Esophagus muscularis mucosa (tissue), 4 donors: ENCODE results near the gene OR2AP1. TPM values are rescaled to one million over a fixed set of nuclear protein-coding genes. Genes with fewer than 3 reads are reported as not detected.

ENCODE experiments used
- DNase-seq: peaks from one replicate; pipeline ENCODE4 v3.0.0-alpha.2; 2017; ENCODE audit errors: extremely low spot score
- H3K27ac ChIP-seq, 4 donors: fragments of 200-600 bp; sonication (generic); replicated peaks in 1 of 4; 1 replicate in 3 of 4; 2 replicates in 1 of 4; pipeline ENCODE4 v1.5.1; 2016 to 2019; ENCODE audit warnings: mild to moderate bottlenecking in 1 of 4
- H3K27me3 ChIP-seq, 4 donors: fragments of 200-600 bp; sonication (generic); one replicate each; pipeline versions ENCODE4 v1.5.1 to v1.6.0; 2016 to 2019
- H3K36me3 ChIP-seq, 4 donors: fragments of 200-600 bp; sonication (generic); one replicate each; pipeline ENCODE4 v1.5.1; 2016 to 2019
- H3K4me1 ChIP-seq, 4 donors: fragments of 200-600 bp; sonication (generic); one replicate each; pipeline ENCODE4 v1.5.1; 2016 to 2019
- H3K4me3 ChIP-seq, 4 donors: fragments of 200-600 bp; sonication (generic); 1 replicate in 2 of 4; 2 replicates in 2 of 4; pipeline ENCODE4 v1.5.1; 2016 to 2019; ENCODE audit warnings: mild to moderate bottlenecking in 4 of 4, moderate library complexity in 1 of 4
- H3K9me3 ChIP-seq, 4 donors: fragments of 200-600 bp; sonication (generic); 1 replicate in 3 of 4; 2 replicates in 1 of 4; pipeline ENCODE4 v1.5.1; 2016 to 2019
- CTCF ChIP-seq, 3 experiments: fragments of 200-600 bp in 2 of 3; fragments of 450-650 bp in 1 of 3; sonication (generic) in 2 of 3; IDR thresholded peaks; one replicate each; pipeline ENCODE4 v1.5.1; 2017 to 2019; ENCODE audit warnings: antibody characterized with exemption in 3 of 3, mild to moderate bottlenecking in 2 of 3, moderate library complexity in 1 of 3
- EP300 ChIP-seq: sonication (generic); formaldehyde crosslinking; IDR thresholded peaks from one replicate; pipeline ENCODE4 v1.6.1; 2017; ENCODE audit warnings: antibody characterized with exemption
- POLR2A ChIP-seq: fragments of 450-650 bp; IDR thresholded peaks from one replicate; pipeline ENCODE4 v1.6.1; 2017; ENCODE audit warnings: antibody characterized with exemption, moderate library complexity, mild to moderate bottlenecking, low read depth
- POLR2AphosphoS5 ChIP-seq, 2 donors: sonication (generic); formaldehyde crosslinking; IDR thresholded peaks; one replicate each; pipeline ENCODE4 v1.6.1; 2017; ENCODE audit warnings: antibody characterized with exemption in 2 of 2
- WGBS: methylation state at CpG from one replicate; pipeline ENCODE4 v1.1.5; 2018; 5-methylcytosine and 5-hydroxymethylcytosine counted together
- intact Hi-C: fragments of 100-400 bp; cut with DNase I; formaldehyde crosslinking; loops from one replicate; pipeline ENCODE4 v1.15.1; 2023
- total RNA-seq, 4 donors: library from RNA; depleted of rRNA; stranded (reverse); fragments of >200 nt; gene quantifications; one replicate each; pipeline versions ENCODE4 v1.1.0 to v1.2.1, GENCODE V29; 2016

The OR2AP1 gene
- total RNA-seq, 4 donors from 2014 or later = not detected

GRCh38 chr12:55612646-55613045, 40.4 kb downstream of the OR2AP1 start:
- TF ChIP-seq POLR2AphosphoS5 (IDR thresholded peaks at IDR 0.05) (no peak), EP300 (no peak), CTCF (IDR thresholded peaks at IDR 0.05) (no peak), POLR2A (no peak)
- no peaks in the 10 kb centered on the region for H3K36me3 ChIP-seq
- DNase-seq = no peak
- WGBS = 26% methylated on average over 2 of the region's 2 CpGs
- no peak overlapping the region for H3K4me3 ChIP-seq
- peaks cover 0 to 13% (median 10%) of the 10 kb centered on the region in 4 donors for H3K9me3 ChIP-seq
- H3K27ac ChIP-seq = no peak overlapping the region
- peaks cover 0 to 9% (median 2%) of the 10 kb centered on the region in 4 donors for H3K4me1 ChIP-seq
- intact Hi-C loops = no loop called here
- H3K27me3 ChIP-seq = no peaks in the 10 kb centered on the region

- peaks cover 0 to 13% (median 10%) of the 10 kb centered on the region in 4 donors for H3K9me3 ChIP-seq
- no peak for TF ChIP-seq POLR2AphosphoS5 (IDR thresholded peaks at IDR 0.05)
- no peak for TF ChIP-seq CTCF (IDR thresholded peaks at IDR 0.05)
- no peak for TF ChIP-seq EP300
- TF ChIP-seq POLR2A = no peak
- peaks cover 0 to 9% (median 6%) of the 10 kb centered on the region in 4 donors for H3K4me1 ChIP-seq
- no peak overlapping the region for H3K27ac ChIP-seq
- intact Hi-C loops = no loop called here
- H3K36me3 ChIP-seq = no peaks in the 10 kb centered on the region
- WGBS = 70% methylated on average over 1 of the region's 1 CpG
- H3K4me3 ChIP-seq = no peak overlapping the region
- no peak for DNase-seq
- H3K27me3 ChIP-seq = no peaks in the 10 kb centered on the region
These were observed 42.5 kb downstream of the OR2AP1 start for GRCh38 chr12:55614764-55615163.

GRCh38 chr12:55619354-55620138, 47.3 kb downstream of the OR2AP1 start:
- no peak for DNase-seq

GRCh38 chr12:55624056-55624455, 51.8 kb downstream of the OR2AP1 start:
- H3K9me3 ChIP-seq = no peaks in the 10 kb centered on the region
- intact Hi-C loops = no loop called here
- H3K4me3 ChIP-seq = no peak overlapping the region
- H3K27ac ChIP-seq = no peak overlapping the region
- no peak for DNase-seq
- H3K4me1 ChIP-seq = peaks cover 0 to 8% (median 4%) of the 10 kb centered on the region in 4 donors
- H3K27me3 ChIP-seq = no peaks in the 10 kb centered on the region
- TF ChIP-seq EP300 (no peak), CTCF (IDR thresholded peaks at IDR 0.05) (no peak), POLR2AphosphoS5 (IDR thresholded peaks at IDR 0.05) (no peak), POLR2A (no peak)
- no peaks in the 10 kb centered on the region for H3K36me3 ChIP-seq

More at GRCh38 chr12:55619354-55620138, 47.3 kb downstream of the OR2AP1 start:
- 5% methylated on average over 6 of the region's 6 CpGs for WGBS
- H3K27ac ChIP-seq = no peak overlapping the region
- peak; percentile 85 to 87 (median 87) for TF ChIP-seq CTCF (IDR thresholded peaks at IDR 0.05)
- TF ChIP-seq POLR2A = no peak
- TF ChIP-seq POLR2AphosphoS5 (IDR thresholded peaks at IDR 0.05) = peak; percentile 19 to 24
- no peak for TF ChIP-seq EP300
- H3K4me1 ChIP-seq = peaks cover 0 to 8% (median 4%) of the 10 kb centered on the region in 4 donors
- intact Hi-C loops = loop anchor here (2.0 kb wide), 1 partner anchor 431 kb away; no protein-coding TSS in a partner anchor
- no peak overlapping the region for H3K4me3 ChIP-seq
- no peaks in the 10 kb centered on the region for H3K27me3 ChIP-seq
- H3K36me3 ChIP-seq = no peaks in the 10 kb centered on the region
- H3K9me3 ChIP-seq = peaks cover 0 to 13% (median 6%) of the 10 kb centered on the region in 4 donors

Other genes starting within 250 kb of the OR2AP1 start
- gene OR6C3, start 241.7 kb upstream of the OR2AP1 start, total RNA-seq = not detected
- not detected for gene OR6C75, start 209.5 kb upstream of the OR2AP1 start, total RNA-seq
- gene OR6C65, start 171.9 kb upstream of the OR2AP1 start, total RNA-seq = not detected
- gene OR6C76, start 146.2 kb upstream of the OR2AP1 start, total RNA-seq = not detected
- gene OR6C2, start 128.4 kb upstream of the OR2AP1 start, total RNA-seq = not detected
- not detected for gene OR6C70, start 102.3 kb upstream of the OR2AP1 start, total RNA-seq
- gene OR6C68, start 80.1 kb upstream of the OR2AP1 start, total RNA-seq = not detected
- gene OR6C4, start 22.9 kb upstream of the OR2AP1 start, total RNA-seq = not detected
- gene OR10P1, start 64.4 kb downstream of the OR2AP1 start, total RNA-seq = not detected
- gene ITGA7, start 135.4 kb downstream of the OR2AP1 start, total RNA-seq = 100 to 1,000 TPM; 155 to 245 (median 218) TPM
- 100 to 1,000 TPM; 159 to 253 (median 196) TPM for gene BLOC1S1, start 143.6 kb downstream of the OR2AP1 start, total RNA-seq
- 10 to 100 TPM; 13.8 to 23.0 (median 17.2) TPM for gene RDH5, start 147.9 kb downstream of the OR2AP1 start, total RNA-seq
- gene CD63, start 156.5 kb downstream of the OR2AP1 start, total RNA-seq = 1,000 to 10,000 TPM in 1 of 4 donors, 100 to 1,000 TPM in 3; 742 to 1,177 (median 845) TPM
- 1 to 10 TPM; 1.7 to 9.0 (median 4.9) TPM for gene GDF11, start 170.7 kb downstream of the OR2AP1 start, total RNA-seq
- 10 to 100 TPM; 57.7 to 78.0 (median 70.1) TPM for gene SARNP, start 245.3 kb downstream of the OR2AP1 start, total RNA-seq
- gene ORMDL2, start 245.6 kb downstream of the OR2AP1 start, total RNA-seq = 10 to 100 TPM in 2 of 4 donors, 1 to 10 TPM in 2; 8.3 to 15.7 (median 11.8) TPM